Neural crest cell (in vitro differentiated cells): Measurements from ENCODE around the gene DKK3. TPM values are rescaled to one million over a fixed set of nuclear protein-coding genes. Genes with fewer than 3 reads are reported as not detected.
A peak's percentile ranks its signal among the peaks of the same experiment; 100 is the strongest.

Experiments
- DNase-seq: peaks from one replicate; pipeline ENCODE4 v3.0.0; 2021; ENCODE audit warnings: low read depth, mixed read lengths, low spot score
- H3K27ac Mint-ChIP-seq: one replicate; pipeline ENCODE4 v1.8.0; 2021; ENCODE audit warnings: mild to moderate bottlenecking, mixed read lengths; ENCODE audit not compliant: unreplicated experiment
- H3K27me3 Mint-ChIP-seq: 2 replicates; pipeline ENCODE4 v1.8.0; 2021; ENCODE audit warnings: low read depth, mild to moderate bottlenecking, mixed read lengths
- H3K36me3 Mint-ChIP-seq: 2 replicates; pipeline ENCODE4 v1.8.0; 2021; ENCODE audit warnings: low read depth, mild to moderate bottlenecking, mixed read lengths
- H3K4me1 Mint-ChIP-seq: 2 replicates; pipeline ENCODE4 v1.8.0; 2021; ENCODE audit warnings: mixed read lengths
- H3K4me3 Mint-ChIP-seq: one replicate; pipeline ENCODE4 v1.8.0; 2021; ENCODE audit warnings: mild to moderate bottlenecking, mixed read lengths
- H3K9me3 Mint-ChIP-seq: 2 replicates; pipeline ENCODE4 v1.8.0; 2021; ENCODE audit warnings: mixed read lengths
- CTCF ChIP-seq: fragments of 200-600 bp; sonication (generic); conservative IDR thresholded peaks from 2 replicates; pipeline ENCODE4 v1.5.0; 2021; ENCODE audit warnings: antibody characterized with exemption, mild to moderate bottlenecking
- total RNA-seq: library from RNA; stranded (reverse); gene quantifications from 2 replicates; pipeline ENCODE4 v1.2.1, GENCODE V29; 2021

DKK3 gene
- total RNA-seq, 1 donor from 2014 or later = 21.0 TPM

- no peak overlapping the region for H3K27ac Mint-ChIP-seq
- no peak for TF ChIP-seq CTCF
- peaks cover 10% of the 10 kb centered on the region for H3K27me3 Mint-ChIP-seq
- H3K36me3 Mint-ChIP-seq = no peaks in the 10 kb centered on the region
- H3K4me3 Mint-ChIP-seq = no peak overlapping the region
- no peaks in the 10 kb centered on the region for H3K9me3 Mint-ChIP-seq
- no peak for DNase-seq
- peaks cover 23% of the 10 kb centered on the region for H3K4me1 Mint-ChIP-seq
These were observed 7.1 kb upstream of the DKK3 start for GRCh38 chr11:12015486-12015885.

- peaks cover 12% of the 10 kb centered on the region for H3K4me1 Mint-ChIP-seq
- H3K27me3 Mint-ChIP-seq = peaks cover 17% of the 10 kb centered on the region
- H3K4me3 Mint-ChIP-seq = no peak overlapping the region
- no peak overlapping the region for H3K27ac Mint-ChIP-seq
- TF ChIP-seq CTCF = no peak
- no peaks in the 10 kb centered on the region for H3K36me3 Mint-ChIP-seq
- no peak for DNase-seq
- no peaks in the 10 kb centered on the region for H3K9me3 Mint-ChIP-seq
These were observed 5.4 kb upstream of the DKK3 start for GRCh38 chr11:12013781-12014180.

DNA sequence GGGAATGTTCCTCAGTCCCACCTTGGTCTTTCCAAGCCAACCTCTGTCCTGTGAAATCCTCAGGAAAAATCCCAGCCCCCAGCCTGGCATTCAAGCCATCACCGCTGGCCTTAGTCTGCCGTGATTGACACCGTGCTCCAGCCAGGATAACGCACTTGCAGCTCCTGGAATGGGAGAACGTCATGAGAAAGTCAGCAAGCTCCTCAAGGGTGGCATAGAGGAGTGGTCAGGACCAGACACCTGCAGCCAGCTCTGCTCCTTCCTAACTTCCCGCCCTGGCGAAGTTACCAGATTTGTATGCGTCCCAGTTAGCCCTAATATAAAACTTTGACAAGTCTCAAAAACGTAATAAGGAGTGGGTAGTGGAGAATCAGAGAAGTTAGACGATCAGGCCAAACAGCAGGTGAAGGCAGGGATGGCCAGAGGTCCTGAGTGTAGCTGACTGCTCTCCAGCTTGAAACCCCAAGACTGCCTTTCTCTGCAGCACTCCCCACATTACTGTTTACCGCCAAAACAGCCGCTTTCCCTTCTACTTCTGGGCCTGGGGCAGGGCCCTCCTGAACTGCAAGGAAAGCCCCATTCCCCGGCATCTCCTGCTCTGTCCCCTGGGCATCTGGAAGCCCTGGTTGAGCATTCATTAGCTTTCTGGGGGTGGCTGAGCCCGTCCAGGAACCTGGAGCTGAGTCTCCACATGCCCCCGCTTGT, 1.3 kb upstream of the DKK3 start:
- Mint-ChIP-seq H3K4me1 (peaks cover 14% of the 10 kb centered on the region), H3K9me3 (no peaks in the 10 kb centered on the region), H3K27me3 (peaks cover 41% of the 10 kb centered on the region), H3K36me3 (no peaks in the 10 kb centered on the region), H3K27ac (peak overlapping the region; percentile 57), H3K4me3 (peak overlapping the region; percentile 92)
- TF ChIP-seq CTCF = no peak
- no peak for DNase-seq

- H3K27ac Mint-ChIP-seq = peak overlapping the region; percentile 57
- TF ChIP-seq CTCF = no peak
- H3K4me1 Mint-ChIP-seq = peaks cover 14% of the 10 kb centered on the region
- peak overlapping the region; percentile 92 for H3K4me3 Mint-ChIP-seq
- no peaks in the 10 kb centered on the region for H3K9me3 Mint-ChIP-seq
- peaks cover 41% of the 10 kb centered on the region for H3K27me3 Mint-ChIP-seq
- peak; percentile 54 for DNase-seq
- H3K36me3 Mint-ChIP-seq = no peaks in the 10 kb centered on the region
These were observed 577 bp upstream of the DKK3 start for GRCh38 chr11:12008790-12009616.

DNA sequence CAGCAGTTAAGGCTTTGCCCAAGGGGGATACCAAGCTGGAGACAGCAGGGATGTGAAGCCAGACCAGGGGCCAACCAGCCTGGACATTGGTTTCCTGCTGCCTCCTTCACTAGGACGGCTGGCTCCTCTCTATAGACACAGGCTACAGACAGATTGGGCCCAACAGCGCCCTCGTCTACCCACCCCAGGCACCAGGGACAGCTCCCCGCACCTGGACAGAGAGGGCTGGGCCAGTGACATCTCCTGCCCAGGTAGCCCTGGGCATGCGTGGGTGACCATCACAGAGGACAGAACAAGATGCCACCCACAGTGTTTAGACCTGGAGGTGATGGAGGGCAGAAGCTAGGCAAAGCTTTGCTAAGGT, 1.2 kb downstream of the DKK3 start:
- Mint-ChIP-seq H3K27me3 (peaks cover 39% of the 10 kb centered on the region), H3K9me3 (no peaks in the 10 kb centered on the region), H3K27ac (no peak overlapping the region), H3K4me3 (peak overlapping the region; percentile 85), H3K4me1 (peaks cover 14% of the 10 kb centered on the region), H3K36me3 (no peaks in the 10 kb centered on the region)
- DNase-seq = no peak
- no peak for TF ChIP-seq CTCF
